Left hindlimb (tissue), 1 donor: ENCODE results near the gene OR51B4.

Experiments used
- DNase-seq: peaks from one replicate; pipeline ENCODE4 v3.0.0-alpha.2; 2018

Gene OR51B4

DNA sequence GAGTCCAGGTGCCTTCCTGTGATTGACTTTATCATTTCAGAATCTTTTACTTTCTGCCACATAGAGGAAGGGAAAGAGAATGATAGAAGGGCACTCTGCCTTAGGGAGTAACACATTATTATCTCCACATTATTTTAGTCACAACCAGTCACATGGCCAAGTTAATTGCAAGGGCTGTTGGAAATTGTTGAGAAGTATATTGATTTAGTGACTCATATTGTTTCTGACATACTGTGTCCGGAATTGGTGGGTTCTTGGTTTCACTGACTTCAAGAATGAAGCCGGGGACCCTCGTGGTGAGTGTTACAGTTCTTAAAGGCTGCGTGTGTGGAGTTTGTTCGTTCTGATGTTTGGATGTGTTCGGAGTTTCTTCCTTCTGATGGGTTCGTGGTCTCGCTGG lies 8.7 kb downstream of the OR51B4 start:
- DNase-seq, result no peak

DNA sequence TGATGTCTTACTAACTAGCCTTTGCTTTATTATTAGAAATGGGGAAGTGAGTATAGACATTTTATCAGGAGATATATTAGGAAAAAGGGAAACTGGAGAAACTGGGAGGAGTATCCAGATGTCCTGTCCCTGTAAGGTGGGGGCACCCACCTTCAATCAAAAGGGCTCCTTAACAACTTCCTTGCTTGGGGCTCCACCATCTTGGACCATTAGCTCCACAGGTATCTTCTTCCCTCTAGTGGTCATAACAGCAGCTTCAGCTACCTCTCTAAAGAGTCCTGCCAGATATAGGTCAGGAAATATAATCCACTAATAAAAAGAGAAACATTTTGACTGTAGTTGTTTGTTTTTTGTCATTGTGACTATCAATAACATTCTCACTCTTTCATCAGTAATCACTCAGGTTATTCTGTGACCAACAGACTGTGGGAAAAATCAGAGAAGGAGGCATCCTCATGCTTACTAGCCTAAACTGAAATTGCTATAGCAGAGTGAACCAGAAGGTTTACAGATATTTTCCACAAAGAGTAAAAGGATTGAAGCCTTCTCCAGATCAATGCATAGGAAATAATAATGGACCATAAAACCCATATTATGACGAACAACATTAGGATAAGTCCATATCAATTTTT lies 10.4 kb downstream of the OR51B4 start:
- DNase-seq, result no peak

DNA sequence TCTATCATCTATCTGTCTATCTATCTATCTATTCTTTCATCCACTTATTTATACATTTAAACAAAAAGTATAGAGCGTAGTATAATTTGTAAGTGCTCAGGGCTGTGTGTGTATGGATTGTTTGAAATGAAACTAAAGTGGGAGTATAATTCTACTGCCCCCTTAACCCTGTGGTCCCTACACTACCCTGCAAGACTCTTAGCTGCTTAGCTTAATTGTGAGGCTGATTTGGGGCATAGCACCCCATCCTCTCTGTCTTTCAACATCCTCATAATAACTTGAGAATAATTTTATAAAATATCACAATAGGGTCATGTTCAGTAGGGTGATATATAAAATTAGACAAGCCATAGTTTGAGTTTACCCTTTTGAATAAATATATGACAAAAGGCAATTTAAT lies 11.6 kb downstream of the OR51B4 start:
- DNase-seq, result no peak

DNA sequence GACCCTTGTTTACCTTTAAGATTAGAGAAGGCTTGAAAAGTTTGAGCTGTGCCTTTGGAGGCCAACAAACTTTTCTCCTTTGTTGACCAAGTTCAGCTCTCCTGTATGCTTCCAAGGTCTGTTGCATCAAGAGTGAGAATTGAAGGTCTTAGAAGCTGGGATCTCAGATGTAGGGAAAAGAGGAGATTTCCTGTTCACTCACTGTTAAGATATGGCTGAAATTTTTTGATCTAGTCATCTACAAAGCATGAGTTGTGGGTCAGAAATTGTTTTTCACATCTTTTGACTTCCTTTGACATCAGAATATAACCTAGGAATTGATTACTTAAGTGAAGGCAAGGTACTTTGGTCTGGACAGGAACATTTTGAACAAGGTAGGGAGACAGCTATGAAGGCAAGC lies 12.1 kb downstream of the OR51B4 start:
- no peak for DNase-seq

DNA sequence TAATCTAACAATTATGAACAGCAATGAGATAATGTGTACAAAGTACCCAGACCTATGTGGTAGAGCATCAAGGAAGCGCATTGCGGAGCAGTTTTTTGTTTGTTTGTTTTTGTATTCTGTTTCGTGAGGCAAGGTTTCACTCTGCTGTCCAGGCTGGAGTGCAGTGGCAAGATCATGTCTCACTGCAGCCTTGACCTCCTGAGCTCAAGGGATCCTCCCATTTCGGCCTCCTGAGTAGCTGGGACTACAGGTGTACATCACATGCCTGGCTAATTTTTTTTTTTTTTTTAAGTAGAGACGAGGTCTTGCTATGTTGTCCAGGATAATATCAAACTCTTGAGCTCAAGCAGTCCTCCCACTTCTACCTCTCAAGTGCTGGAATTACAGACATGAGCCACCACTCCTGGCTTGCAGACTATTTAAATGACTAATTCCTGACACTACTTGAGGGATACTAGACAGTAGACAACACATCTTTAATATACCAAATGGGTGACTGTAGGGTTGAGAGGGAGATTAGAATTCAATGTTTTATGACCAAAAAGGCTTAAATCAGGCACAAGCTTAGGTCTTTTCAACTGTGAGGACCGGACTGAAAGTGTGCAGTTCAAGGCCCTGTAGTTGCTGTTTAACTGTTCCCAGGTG lies 12.7 kb downstream of the OR51B4 start:
- DNase-seq, result no peak

DNA sequence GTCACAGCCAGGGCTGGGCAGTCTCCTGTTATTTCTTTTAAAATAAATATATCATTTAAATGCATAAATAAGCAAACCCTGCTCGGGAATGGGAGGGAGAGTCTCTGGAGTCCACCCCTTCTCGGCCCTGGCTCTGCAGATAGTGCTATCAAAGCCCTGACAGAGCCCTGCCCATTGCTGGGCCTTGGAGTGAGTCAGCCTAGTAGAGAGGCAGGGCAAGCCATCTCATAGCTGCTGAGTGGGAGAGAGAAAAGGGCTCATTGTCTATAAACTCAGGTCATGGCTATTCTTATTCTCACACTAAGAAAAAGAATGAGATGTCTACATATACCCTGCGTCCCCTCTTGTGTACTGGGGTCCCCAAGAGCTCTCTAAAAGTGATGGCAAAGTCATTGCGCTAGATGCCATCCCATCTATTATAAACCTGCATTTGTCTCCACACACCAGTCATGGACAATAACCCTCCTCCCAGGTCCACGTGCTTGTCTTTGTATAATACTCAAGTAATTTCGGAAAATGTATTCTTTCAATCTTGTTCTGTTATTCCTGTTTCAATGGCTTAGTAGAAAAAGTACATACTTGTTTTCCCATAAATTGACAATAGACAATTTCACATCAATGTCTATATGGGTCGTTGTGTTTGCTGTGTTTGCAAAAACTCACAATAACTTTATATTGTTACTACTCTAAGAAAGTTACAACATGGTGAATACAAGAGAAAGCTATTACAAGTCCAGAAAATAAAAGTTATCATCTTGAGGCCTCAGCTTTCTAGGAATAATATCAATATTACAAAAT lies 13.4 kb downstream of the OR51B4 start:
- no peak for DNase-seq

DNA sequence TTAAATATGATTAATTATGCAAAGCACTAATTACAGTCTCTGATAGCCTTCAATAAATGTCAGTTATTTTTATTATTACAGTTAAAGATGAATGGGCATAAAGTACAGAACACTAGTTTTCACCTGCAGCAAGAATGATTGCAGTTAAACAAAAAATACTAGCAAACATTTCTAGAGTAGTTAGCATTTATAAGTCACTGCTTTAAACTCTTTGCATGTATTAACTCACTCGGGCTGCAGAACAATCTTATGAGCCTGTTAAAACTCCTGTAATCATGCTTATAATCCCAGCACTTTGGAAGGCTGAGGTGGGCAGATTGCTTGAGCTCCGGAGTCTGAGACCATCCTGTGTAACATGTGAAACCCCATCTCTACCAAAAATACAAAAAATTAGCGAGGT lies 14.8 kb downstream of the OR51B4 start:
- DNase-seq, result no peak

DNA sequence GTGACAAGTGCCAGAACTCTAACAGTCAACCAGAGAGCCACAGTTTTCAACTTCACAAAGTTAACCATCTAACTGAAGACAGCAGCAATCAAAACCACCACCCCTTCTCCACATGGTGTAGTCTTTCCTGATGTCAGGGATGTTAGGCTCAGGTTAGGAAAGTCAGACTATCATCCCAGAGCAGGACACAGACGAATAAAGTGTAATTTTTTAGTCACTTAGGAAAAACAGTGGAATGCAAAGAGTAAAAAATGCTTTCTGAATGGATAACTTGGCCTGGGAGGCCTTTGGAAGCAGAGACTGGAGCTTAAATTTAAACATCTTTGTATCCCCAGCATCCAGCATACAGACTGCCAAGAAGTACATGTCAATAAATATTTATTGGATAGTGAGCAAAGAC lies 15.4 kb downstream of the OR51B4 start:
- DNase-seq, result no peak

DNA sequence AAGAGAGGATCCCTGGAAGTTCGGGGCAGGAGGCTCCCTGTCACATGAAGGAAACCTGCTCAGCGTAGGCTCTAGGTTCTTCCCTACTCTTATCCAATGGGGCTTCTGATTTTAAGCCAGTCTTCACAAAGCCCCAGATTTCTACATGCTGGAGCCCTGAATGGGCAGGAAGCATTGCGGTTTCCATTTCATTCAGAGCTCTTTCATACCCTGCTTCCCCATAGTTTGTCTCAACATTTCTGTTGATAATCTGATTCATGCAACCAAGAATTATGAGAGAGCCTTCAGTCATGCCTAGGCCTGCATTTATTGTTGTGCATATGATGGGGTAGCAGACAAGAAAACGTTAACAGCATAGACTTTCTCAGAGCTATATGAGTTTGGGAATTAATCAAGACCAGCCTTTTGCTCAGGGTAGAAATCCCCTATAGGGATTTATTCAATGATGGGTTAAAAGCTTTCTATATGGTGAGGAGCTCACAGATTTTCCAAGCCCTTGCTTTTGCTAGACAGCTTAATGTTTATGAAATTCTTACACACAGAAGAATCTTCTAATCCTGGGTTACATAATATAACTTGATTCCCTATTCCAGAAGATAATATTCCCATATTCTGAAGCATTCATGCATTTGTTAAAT lies 15.9 kb downstream of the OR51B4 start:
- DNase-seq, result no peak

DNA sequence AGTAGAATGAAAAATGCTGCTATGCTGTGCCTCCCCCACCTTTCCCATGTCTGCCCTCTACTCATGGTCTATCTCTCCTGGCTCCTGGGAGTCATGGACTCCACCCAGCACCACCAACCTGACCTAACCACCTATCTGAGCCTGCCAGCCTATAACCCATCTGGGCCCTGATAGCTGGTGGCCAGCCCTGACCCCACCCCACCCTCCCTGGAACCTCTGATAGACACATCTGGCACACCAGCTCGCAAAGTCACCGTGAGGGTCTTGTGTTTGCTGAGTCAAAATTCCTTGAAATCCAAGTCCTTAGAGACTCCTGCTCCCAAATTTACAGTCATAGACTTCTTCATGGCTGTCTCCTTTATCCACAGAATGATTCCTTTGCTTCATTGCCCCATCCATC lies 17.1 kb downstream of the OR51B4 start:
- DNase-seq, result no peak

DNA sequence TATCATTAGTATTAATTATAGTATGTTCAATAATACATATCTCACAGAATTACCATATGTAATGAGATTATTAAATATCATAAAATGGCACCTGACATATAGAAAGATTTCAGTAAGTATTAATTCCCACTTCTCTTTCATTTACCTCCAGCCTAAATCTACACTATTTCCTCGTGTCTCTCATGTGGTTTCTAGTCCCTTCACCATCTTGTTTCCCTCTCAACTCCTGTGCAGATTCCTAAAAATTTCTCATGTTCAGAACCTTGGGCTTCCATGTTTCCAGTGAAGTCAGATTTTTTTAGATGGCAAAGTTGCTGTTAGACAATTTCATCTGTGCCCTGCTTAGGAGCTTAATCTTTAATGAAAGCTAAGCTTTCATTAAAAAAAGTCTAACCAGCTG lies 17.9 kb downstream of the OR51B4 start:
- no peak for DNase-seq

DNA sequence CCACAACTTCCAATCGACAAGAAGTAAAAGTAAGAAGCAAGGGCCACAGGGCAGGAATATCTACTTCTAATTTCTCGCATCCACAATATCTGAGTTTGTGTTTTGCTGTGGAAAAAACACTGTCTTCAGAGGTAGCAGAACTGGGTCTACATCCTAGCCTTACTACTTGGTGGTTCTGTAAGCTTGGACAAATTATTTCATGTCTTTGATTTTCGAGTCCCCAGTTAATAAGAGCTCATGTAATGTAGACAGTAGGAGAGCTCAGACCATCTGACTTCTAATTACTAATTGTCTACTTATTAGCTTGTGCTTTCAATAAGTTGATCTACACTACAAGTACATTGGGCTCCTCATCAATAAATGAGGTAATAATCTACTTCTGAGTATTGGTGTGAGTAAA lies 18.7 kb downstream of the OR51B4 start:
- DNase-seq, result no peak

DNA sequence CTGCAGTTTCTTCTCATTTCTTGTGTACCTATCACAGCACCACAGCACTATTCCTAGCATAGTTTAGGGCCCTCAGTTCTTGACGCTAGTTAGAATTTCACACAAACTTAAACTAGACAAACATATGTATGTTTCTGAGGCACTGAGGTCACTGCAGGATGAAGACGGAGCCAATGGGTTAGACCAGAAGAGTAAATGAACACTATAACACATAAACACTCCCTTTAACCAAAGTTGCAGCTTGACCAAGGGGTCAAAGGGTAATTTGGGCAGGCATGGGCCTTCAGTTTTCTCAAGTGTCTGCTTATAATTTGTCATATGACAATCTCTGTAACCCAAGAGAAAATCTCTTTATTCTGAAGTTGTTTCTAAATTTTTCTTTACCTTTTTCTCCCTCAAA lies 19.1 kb downstream of the OR51B4 start:
- DNase-seq, result no peak

DNA sequence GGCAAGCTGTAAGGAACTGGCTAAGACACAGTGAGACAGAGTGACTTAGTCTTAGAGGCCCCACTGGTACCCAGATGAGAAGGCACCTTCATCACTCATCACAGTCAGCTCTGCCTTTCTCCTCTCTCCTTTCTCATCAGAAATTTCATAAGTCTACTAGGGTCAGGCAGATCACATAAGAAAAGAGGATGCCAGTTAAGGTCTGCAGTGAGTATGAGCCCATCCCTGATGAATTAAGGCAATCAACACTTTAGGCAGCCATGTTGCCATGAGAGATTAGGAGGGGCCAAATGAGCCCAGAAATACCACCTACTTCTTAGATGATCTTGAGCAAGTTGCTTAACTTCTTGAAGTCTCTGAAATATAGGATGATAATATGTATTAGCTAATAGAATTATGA lies 20.1 kb downstream of the OR51B4 start:
- no peak for DNase-seq

DNA sequence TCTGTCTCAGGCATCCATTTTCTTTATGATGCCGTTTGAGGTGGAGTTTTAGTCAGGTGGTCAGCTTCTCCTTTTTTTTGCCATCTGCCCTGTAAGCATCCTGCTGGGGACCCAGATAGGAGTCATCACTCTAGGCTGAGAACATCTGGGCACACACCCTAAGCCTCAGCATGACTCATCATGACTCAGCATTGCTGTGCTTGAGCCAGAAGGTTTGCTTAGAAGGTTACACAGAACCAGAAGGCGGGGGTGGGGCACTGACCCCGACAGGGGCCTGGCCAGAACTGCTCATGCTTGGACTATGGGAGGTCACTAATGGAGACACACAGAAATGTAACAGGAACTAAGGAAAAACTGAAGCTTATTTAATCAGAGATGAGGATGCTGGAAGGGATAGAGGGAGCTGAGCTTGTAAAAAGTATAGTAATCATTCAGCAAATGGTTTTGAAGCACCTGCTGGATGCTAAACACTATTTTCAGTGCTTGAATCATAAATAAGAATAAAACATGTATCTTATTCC lies 21.1 kb downstream of the OR51B4 start:
- DNase-seq, result peak; percentile 34

DNA sequence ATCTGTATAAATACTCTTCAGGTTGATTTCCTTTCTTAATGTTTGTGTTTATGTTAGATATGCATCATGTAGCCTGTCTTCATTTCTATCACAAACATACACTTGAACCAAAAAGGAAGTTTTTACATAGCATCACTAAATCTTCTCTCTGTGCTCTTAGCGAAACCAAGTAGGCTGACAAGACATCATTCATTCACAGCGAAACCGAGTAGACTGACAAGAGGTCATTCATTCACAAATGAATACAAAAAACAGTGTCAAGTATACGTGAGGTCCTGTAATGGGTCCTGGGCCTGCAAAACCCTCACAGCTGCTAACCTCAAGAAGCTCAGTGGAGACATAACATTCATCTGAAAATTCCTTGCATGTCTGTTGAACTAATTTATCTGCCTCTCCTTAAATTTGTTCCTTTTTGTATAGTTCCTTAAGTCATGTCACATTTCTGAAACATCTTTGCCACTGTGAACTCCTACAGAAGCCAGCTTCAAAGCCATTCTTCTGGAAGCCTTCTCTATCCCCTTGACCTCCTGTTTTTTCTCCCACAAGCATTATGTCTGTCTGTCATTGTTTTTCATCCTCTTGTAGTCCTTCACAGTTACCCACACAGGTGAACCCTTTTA lies 22.2 kb downstream of the OR51B4 start:
- DNase-seq, result no peak

DNA sequence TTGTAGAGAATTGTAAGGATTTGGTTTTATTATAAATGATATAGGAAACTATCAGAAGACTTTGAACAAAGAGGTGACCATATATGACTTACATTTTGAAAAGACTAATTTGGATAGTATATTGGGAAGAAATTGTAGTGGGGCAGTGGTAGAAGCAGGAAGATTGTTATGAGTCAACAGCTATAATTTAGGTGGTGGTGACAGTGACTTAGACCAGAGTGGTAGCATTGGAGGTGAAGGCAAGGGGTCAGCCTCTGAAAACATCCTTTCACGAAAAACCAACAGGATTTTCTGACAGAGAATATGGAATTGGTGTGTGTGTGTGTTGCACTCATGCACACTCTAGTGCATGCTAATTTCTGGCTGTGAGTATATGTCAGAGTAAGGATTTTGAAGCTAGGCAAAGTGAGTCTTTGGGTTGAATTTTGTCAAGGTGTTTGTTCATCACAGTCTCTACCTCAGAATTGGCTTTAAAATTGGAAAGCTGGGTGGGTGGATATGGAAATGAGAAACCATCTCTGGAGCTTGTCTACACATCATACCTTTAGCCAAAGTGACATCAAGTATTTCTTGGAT lies 23.9 kb downstream of the OR51B4 start:
- DNase-seq, result no peak

DNA sequence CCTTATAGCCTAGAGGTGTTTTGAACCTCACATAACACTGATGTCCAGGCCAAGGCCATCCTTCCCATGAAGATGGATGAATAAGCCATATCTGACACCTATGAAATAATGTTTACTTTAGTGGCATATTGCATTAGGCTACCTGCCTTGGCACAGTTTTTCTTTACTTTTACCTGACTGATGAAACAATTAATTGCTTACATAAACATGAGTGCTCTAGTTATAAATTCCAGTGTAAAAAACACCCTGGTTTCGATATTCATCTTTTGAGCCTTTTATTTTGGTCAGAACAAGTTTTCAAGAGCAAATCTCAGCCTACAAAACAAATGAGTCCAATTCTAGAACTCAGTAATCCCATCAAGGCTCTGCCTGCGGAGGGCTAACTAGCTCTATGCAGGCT lies 25.0 kb downstream of the OR51B4 start:
- no peak for DNase-seq

DNA sequence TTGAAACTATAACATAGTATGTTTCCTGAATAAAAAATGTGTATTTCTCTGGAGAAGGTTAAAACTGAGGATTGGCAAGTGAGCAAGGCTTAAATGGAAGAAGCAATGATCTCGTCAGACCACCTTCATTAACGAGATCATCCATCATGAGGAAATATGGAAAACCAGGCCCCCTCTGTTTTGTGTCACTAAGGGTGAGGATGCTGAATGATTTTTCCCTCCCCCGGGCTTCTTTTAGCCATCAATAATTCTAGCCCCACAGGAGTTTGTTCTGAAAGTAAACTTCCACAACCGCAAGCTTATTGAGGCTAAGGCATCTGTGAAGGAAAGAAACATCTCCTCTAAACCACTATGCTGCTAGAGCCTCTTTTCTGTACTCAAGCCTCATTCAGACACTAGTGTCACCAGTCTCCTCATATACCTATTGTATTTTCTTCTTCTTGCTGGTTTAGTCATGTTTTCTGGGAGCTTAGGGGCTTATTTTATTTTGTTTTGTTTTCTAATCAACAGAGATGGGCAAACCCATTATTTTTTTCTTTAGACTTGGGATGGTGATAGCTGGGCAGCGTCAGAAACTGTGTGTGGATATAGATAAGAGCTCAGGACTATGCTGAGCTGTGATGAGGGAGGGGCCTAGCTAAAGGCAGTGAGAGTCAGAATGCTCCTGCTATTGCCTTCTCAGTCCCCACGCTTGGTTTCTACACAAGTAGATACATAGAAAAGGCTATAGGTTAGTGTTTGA lies 26.2 kb downstream of the OR51B4 start:
- DNase-seq, result no peak

DNA sequence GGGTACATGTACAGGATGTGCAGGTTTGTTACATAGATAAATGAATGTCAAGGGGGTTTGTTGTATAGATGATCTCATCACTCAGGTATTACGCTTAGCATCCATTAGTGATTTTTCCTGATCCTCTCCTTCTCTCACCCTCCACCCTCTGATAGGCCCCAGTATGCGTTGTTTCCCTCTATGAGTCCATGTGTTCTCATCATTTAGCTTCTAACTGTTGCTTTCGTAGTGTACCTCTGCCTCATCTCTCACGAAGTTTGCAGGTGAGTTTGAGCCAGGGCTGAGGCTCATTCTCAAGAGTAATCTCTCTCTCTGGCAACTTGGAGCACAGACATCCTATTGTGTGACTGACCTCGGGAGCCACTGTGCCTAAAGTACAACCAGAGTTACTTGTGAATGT lies 27.4 kb downstream of the OR51B4 start:
- no peak for DNase-seq

DNA sequence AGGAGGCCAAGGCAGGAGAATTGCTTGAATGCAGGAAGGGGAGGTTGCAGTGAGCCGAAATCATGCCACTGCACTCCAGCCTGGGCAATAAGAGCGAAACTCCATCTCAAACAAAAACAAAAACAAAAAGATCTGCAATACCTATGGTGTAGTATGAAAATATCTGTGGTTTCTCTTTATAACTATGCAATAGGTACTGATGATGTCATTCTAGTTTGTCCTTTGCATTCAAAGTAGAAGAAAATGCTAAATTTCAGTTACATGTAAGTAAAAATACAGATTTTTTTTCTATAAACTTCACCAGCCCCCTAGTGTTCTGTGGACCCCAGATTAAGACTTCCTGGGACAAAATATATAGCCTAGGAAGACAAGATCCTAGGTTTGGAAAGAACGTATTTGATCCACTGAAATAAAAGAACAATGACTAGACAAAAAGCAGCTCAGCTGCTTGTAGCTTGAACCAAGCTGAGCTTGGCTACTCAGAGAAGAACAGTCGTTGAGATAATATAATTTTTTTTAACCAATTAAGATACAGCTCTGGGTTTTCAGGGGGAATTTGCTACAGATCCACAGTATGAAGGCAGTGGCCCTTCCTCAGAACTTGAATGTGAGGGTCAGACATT lies 29.2 kb downstream of the OR51B4 start:
- no peak for DNase-seq
